ENCODE measurements around the gene NEK6.

- TF ChIP-seq POLR2A (IDR thresholded peaks at IDR 0.05; ENCODE audit: low read length): no peak
- TF ChIP-seq GATA1 (IDR thresholded peaks at IDR 0.05; ENCODE audit: low read depth, low read length): no peak
Measured at GRCh38 chr9:124248066-124248465, 9.7 kb upstream of the NEK6 start.
